ENCODE data around the gene TMEM266.

The TMEM266 gene

DNA sequence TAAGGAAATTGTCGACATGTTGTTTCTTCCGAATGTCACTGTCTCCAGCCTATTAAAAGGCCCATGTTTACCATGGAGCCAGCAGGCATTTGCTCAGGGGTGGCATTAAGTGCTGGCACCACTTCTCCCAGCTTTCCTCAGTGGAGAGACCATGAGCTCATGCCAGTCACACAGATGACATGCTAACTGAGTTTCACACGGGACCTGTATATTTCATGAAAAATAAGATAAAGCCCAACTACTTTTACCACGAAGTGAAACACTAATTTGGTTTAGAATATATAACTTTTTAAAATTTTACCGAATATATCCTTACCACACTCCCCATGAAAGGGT, 158.1 kb downstream of the TMEM266 start:
- Histone ChIP-seq H3K4me2 (ENCODE audit: low read depth, low read length, poor library complexity, severe bottlenecking) (no peak overlapping the region), H3K4me3 (ENCODE audit: low read length, poor library complexity, severe bottlenecking) (no peak overlapping the region), H3K79me2 (ENCODE audit: insufficient read depth, low read length) (no peaks in the 10 kb centered on the region), H3K9me3 (ENCODE audit: insufficient read depth, low read depth, low read length) (no peaks in the 10 kb centered on the region), H3K36me3 (ENCODE audit: insufficient read depth, low read length) (peaks cover 65% of the 10 kb centered on the region), H3K9me2 (replicated peaks; ENCODE audit: low read depth, low read length) (no peaks in the 10 kb centered on the region), H2AFZ (ENCODE audit: low read length) (no peak overlapping the region), H3K4me1 (ENCODE audit: insufficient read depth, low read length, poor library complexity, severe bottlenecking) (no peaks in the 10 kb centered on the region), H3K27me3 (ENCODE audit: insufficient read depth, low read length, poor library complexity, severe bottlenecking) (no peaks in the 10 kb centered on the region), H4K20me1 (ENCODE audit: insufficient read depth, low read length, poor library complexity, severe bottlenecking) (no peaks in the 10 kb centered on the region), H3K9ac (ENCODE audit: low read depth, low read length, poor library complexity, severe bottlenecking) (no peak overlapping the region), H3F3A (ENCODE audit: low read depth) (no peaks in the 10 kb centered on the region)
- TF ChIP-seq EZH2phosphoT487 (IDR thresholded peaks at IDR 0.05; ENCODE audit: borderline replicate concordance) (no peak), CTCF (conservative IDR thresholded peaks at IDR 0.05; ENCODE audit: low read length) (no peak)

DNA sequence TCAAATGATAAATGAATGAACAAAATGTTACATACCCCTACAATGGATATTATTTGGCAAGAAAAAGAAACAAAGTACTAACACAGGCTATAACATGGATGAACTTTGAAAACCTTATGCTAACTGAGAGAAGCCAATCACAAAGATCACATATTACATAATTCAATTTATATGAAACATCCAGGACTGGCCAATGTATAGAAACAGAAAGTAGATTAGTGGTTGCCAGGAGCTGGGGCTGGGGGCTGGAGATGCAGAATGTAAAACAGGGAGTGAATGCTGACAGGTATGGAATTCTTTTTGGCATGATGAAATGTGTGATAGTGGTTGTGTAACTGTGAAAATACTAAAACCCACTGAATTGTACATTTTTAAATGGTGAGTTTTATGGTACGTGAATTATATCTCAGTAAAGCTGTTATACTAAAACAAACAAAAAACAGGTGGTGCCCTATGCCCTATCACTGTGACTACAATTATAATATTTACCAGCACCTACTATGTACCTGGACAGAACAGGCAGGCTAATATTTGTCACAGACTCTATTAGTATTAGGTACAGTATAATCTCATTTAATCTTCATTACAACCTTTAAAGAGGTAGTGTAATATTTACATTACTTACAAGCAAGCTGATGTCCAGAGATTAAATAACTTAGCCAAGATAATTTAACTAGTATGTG, 161.4 kb downstream of the TMEM266 start:
- Histone ChIP-seq H3K4me2 (ENCODE audit: low read depth, low read length, poor library complexity, severe bottlenecking) (no peak overlapping the region), H3K9ac (ENCODE audit: low read depth, low read length, poor library complexity, severe bottlenecking) (no peak overlapping the region), H2AFZ (ENCODE audit: low read length) (no peak overlapping the region), H3K4me1 (ENCODE audit: insufficient read depth, low read length, poor library complexity, severe bottlenecking) (no peaks in the 10 kb centered on the region), H3K36me3 (ENCODE audit: insufficient read depth, low read length) (peaks cover 59% of the 10 kb centered on the region), H3K79me2 (ENCODE audit: insufficient read depth, low read length) (no peaks in the 10 kb centered on the region), H3K4me3 (ENCODE audit: low read length, poor library complexity, severe bottlenecking) (no peak overlapping the region), H3F3A (ENCODE audit: low read depth) (no peaks in the 10 kb centered on the region), H3K9me2 (replicated peaks; ENCODE audit: low read depth, low read length) (no peaks in the 10 kb centered on the region), H3K27me3 (ENCODE audit: insufficient read depth, low read length, poor library complexity, severe bottlenecking) (no peaks in the 10 kb centered on the region), H4K20me1 (ENCODE audit: insufficient read depth, low read length, poor library complexity, severe bottlenecking) (no peaks in the 10 kb centered on the region), H3K9me3 (ENCODE audit: insufficient read depth, low read depth, low read length) (no peaks in the 10 kb centered on the region)
- TF ChIP-seq CTCF (conservative IDR thresholded peaks at IDR 0.05; ENCODE audit: low read length), result no peak
- TF ChIP-seq EZH2phosphoT487 (IDR thresholded peaks at IDR 0.05; ENCODE audit: borderline replicate concordance), result no peak

DNA sequence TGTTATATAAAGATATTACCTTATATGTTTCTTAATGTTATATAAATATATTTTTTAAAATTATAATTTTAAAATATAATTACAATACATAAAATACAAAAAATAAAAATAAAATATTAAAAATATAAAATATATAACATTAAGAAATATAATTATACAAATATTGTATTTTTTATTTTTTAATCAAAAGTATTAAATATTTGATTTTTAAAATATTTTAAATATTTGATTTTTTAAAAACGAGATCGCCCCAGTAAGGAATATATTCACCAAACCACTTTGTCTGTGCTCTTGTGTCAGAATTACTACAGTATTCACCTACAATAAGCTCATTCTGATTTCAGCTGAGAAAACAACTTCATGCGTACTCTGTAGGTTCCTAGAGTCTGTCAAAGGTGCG, 162.4 kb downstream of the TMEM266 start:
- Histone ChIP-seq H3K36me3 (ENCODE audit: insufficient read depth, low read length) (peaks cover 57% of the 10 kb centered on the region), H2AFZ (ENCODE audit: low read length) (no peak overlapping the region), H3K9me2 (replicated peaks; ENCODE audit: low read depth, low read length) (no peaks in the 10 kb centered on the region), H3K4me3 (ENCODE audit: low read length, poor library complexity, severe bottlenecking) (no peak overlapping the region), H4K20me1 (ENCODE audit: insufficient read depth, low read length, poor library complexity, severe bottlenecking) (no peaks in the 10 kb centered on the region), H3K4me1 (ENCODE audit: insufficient read depth, low read length, poor library complexity, severe bottlenecking) (no peaks in the 10 kb centered on the region), H3K9ac (ENCODE audit: low read depth, low read length, poor library complexity, severe bottlenecking) (no peak overlapping the region), H3K27me3 (ENCODE audit: insufficient read depth, low read length, poor library complexity, severe bottlenecking) (no peaks in the 10 kb centered on the region), H3K4me2 (ENCODE audit: low read depth, low read length, poor library complexity, severe bottlenecking) (no peak overlapping the region), H3F3A (ENCODE audit: low read depth) (no peaks in the 10 kb centered on the region), H3K79me2 (ENCODE audit: insufficient read depth, low read length) (no peaks in the 10 kb centered on the region), H3K9me3 (ENCODE audit: insufficient read depth, low read depth, low read length) (no peaks in the 10 kb centered on the region)
- TF ChIP-seq CTCF (conservative IDR thresholded peaks at IDR 0.05; ENCODE audit: low read length), result no peak
- TF ChIP-seq EZH2phosphoT487 (IDR thresholded peaks at IDR 0.05; ENCODE audit: borderline replicate concordance), result no peak
